ENCODE measurements around the gene MOB1B.

DNA sequence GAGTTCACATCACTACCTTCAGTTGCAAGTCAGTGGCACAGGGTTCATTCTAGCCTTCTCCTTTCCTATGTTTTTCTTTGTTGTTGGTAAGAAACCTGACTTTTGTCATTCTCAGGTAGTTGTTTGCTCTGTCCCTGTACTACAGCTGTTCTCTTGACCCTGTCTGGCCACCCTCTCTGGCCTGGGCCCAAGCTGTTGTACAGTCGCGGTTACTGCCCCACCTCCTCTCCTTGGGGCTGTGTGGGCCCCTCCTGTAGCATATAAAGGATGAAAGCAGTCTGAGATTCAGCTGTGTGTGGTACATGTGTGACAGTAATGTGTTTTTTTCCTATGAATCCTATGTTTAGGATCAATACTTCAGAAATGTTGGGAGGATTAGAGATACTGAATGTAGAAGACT lies 12.5 kb downstream of the MOB1B start:
- TF ChIP-seq POLR2A (IDR thresholded peaks at IDR 0.05): no peak
- TF ChIP-seq, protein P1, sequence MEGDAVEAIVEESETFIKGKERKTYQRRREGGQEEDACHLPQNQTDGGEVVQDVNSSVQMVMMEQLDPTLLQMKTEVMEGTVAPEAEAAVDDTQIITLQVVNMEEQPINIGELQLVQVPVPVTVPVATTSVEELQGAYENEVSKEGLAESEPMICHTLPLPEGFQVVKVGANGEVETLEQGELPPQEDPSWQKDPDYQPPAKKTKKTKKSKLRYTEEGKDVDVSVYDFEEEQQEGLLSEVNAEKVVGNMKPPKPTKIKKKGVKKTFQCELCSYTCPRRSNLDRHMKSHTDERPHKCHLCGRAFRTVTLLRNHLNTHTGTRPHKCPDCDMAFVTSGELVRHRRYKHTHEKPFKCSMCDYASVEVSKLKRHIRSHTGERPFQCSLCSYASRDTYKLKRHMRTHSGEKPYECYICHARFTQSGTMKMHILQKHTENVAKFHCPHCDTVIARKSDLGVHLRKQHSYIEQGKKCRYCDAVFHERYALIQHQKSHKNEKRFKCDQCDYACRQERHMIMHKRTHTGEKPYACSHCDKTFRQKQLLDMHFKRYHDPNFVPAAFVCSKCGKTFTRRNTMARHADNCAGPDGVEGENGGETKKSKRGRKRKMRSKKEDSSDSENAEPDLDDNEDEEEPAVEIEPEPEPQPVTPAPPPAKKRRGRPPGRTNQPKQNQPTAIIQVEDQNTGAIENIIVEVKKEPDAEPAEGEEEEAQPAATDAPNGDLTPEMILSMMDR (IDR thresholded peaks at IDR 0.05): no peak

Data from body of pancreas (tissue), 4 donors.